DMS 273 treated with DMSO at 0.1 percent for 48 hours (cell line): ENCODE data around the gene KANTR.

Experiments
- DNase-seq: peaks from one replicate; lab custom pipeline; 2025; lab: John Stamatoyannopoulos, UW

The KANTR gene

DNA sequence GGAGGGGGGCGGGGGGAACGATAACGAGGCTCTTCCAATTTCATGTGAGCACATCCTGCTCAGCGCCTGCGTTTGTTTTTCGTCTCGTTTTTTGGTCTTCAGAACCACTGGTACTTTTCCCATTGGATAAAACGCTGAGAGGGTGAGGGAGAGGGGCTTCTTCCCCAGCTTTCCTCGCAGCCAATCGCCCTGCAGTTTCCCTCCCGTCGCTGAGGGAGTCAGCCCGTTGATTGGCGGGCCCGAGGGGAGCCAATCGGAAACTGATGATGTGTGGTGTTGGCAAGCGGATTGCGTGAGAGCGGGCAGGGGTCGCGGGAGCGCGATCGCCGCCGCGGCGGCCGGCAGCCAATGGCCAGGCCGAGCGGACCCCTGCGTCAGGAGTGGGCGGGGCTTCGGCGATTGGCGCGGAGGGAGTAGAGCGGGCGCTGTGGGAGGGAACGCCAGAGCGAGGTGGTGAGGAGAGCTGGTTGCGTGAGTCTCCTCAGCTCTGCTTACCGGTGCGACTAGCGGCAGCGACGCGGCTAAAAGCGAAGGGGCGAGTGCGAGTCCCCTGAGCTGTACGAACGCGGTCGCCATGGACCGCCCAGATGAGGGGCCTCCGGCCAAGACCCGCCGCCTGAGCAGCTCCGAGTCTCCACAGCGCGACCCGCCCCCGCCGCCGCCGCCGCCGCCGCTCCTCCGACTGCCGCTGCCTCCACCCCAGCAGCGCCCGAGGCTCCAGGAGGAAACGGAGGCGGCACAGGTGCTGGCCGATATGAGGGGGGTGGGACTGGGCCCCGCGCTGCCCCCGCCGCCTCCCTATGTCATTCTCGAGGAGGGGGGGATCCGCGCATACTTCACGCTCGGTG, 11.8 kb upstream of the KANTR start, which contains the start of gene TSPYL2:
TSS of gene TSPYL2 (plus strand) at position 443 of the 848 bp plus-strand sequence. CDS start at position 575, 132 bp downstream.
- peak; percentile 93 for DNase-seq

- DNase-seq = no peak
Observed at GRCh38 chrX:53082773-53083616, 10.9 kb upstream of the KANTR start.

DNA sequence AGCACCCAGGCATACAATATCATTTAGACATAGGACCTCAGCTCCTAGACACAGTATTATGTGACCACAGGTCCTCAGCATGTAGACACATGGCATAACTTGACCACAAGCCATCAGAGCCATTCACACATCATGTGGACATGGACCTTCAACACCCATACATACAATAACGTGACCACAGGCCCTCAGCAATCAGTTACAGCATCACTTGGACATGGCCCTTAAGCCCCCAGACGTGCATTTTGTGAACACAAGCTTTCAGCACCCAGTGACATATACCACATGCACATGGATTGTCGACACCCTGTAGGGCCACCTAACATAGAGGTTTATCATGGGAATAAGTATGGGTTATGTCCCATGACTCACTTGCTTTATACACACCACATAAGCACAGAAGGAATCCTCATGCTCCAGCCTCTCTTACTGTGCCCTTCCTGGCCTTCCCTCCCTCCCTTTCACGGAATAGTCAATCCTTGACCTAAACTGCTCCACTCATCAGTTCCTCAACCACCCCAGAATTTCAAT, 9.8 kb upstream of the KANTR start:
- DNase-seq = no peak

- no peak for DNase-seq
Observed at GRCh38 chrX:53084863-53085262, 9.1 kb upstream of the KANTR start.

- DNase-seq = no peak
Observed at GRCh38 chrX:53085661-53086229, 8.2 kb upstream of the KANTR start.

DNA sequence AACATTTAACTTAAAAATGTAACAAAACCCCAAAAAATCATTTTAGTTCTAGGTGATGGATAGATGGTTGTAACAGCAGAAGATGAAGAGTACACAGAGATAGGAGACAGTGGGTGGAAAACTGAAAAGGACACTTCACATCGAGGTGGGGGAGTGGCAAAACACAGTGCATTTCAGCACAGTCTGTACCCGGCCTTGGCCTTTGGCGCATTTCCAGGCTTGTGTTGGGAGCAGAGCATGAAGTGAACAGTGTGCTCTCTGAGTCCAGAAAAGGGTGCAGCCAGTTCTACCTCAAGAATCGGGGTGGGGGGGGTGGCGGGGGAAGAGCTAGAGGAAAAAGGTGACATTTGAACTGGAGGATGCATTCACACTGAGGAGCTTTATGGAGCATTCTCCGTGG, 7.5 kb upstream of the KANTR start:
- no peak for DNase-seq

- no peak for DNase-seq
Observed at GRCh38 chrX:53087388-53087831, 6.5 kb upstream of the KANTR start.

GRCh38 chrX:53088136-53088974, 5.6 kb upstream of the KANTR start:
- no peak for DNase-seq

DNA sequence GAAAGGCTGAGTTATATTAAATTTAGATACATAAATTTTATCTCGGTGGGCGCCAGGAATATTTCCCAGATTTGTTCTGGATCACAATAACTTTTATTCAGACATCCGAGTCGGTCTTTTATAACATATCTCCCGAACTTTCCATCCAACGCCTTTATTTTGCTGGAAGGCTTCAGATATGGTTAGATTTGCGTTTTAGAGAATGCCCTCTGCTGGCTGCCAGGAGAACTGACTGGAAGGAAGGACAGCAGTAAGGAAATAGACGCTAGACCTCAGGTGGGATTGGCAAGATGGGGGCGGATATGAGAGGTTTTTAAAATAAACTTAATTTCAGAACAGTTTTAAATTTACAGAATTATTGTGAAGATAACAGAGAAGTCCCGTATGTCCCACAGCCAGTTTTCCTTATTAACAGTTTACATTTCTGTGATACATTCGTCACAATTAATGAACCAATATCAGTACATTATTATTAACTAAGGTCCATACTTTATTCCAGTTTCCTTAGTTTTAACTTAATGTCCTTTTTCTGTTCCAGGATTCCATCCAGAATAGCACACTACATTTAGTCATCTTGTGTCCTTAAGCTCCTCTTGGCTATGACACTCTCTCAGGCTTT, 4.6 kb upstream of the KANTR start:
- DNase-seq = peak; percentile 25

GRCh38 chrX:53089925-53090324, 4.0 kb upstream of the KANTR start:
- no peak for DNase-seq

DNA sequence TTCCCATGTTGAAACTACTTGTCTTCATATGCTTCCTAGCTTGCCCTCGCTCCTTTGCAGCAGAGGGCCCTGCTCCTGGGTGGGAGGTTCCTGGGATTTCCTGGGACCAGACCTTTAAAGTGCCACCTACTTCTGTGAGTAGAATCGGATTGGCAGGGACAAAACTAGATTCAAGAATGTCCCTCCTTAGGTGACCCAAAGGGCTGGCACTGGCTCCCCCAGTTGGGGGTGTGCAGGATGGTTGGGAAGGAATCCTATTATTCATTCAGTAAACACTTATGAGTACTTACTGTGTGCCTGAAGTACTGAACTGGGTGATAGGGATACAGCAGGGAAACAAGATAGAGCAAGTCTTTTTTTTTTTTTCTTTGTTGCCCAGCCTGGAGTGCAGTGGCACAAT, 2.6 kb upstream of the KANTR start:
- no peak for DNase-seq

GRCh38 chrX:53093177-53093655, 726 bp upstream of the KANTR start:
- DNase-seq = peak; percentile 55

GRCh38 chrX:53094582-53094905, 602 bp downstream of the KANTR start:
- no peak for DNase-seq

- no peak for DNase-seq
Observed at GRCh38 chrX:53095796-53096195, 1.9 kb downstream of the KANTR start.

DNA sequence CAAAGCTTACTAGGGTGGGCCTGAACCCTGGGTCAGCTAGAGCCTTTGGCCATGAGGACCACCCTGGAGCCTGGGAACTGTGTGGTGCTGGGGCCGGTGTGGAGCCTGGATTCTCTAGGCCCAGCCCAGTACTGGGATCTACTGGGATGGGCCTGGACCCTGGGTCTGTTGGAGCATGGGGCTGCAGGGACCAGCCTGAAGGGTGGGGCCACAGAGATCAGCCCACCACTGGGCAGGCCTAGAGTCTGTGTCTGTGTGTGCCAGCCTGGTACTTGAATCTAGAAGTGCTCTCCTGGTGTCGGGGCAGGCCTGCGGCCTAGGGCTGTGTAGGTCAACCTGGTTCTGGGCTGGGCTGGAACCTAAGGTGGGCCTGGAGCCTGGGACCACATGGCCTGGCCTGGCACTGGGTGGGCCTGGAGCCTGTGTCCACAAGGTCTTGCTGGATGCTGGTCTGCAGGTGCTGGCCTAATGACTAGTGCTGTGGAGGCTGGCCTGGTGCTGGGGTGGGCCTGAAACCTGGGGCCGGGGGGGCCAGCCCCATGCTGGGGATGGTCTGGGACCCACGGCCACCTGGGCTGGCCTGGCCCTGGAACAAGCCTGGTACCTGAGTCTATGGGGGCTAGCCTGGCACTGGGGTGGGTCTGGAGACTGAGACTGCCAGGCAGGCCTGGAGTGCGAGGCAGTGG, 21.1 kb downstream of the KANTR start:
- no peak for DNase-seq

DNA sequence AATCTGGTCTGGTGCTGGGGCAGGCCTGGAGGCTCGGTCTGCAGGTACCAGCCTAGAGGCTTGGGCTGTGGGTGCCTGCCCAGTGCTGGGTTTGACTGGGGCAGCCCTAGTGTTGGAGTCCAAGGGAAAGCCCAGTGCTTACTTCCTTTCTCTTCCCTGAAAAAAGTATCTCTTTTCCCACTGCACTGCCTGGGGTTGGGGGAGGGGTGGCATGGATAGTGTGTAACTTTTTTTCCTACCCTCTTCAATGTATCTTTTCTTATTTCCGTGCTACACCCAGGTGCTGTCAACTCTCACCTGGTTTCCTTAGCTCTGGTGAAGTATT, 21.6 kb downstream of the KANTR start:
- no peak for DNase-seq

GRCh38 chrX:53116101-53116500, 22.2 kb downstream of the KANTR start:
- no peak for DNase-seq

DNA sequence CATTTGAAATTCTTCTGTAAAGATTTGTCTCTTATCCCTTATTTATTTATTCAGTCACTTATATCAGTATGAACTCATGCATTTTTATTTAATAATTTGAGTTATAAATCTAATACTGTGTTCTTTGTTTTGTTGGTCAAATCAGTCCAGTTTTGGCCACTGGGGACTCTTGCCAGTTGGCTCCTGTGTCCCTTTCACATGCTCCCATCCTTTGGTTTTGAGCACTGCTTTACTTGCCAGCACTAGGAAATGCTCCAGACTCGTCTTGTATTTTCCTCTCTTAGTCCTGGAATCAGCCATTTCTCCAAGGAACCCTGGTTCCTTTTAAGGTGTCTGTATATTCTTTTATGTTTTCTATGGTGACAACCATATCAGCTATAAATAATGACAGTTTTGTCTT, 28.1 kb downstream of the KANTR start:
- DNase-seq = no peak

DNA sequence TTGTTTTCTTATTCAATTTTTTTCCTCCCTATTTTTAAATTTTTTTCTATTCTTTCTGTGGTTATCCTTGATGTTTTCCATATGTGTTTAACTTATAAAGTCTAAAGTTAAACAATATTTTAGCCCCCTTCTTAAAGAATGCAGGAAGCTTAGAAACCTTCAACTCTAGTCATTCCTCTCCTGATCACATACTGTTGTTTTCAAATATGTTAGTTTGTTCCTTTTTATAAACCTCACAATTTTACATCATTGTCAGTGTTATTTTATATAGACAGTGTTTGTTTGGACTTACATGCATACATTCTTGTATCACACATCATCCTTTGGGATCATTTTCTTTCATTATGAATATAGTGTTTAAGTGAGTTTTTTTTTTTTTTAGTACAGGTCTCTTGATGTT, 31.6 kb downstream of the KANTR start:
- no peak for DNase-seq

DNA sequence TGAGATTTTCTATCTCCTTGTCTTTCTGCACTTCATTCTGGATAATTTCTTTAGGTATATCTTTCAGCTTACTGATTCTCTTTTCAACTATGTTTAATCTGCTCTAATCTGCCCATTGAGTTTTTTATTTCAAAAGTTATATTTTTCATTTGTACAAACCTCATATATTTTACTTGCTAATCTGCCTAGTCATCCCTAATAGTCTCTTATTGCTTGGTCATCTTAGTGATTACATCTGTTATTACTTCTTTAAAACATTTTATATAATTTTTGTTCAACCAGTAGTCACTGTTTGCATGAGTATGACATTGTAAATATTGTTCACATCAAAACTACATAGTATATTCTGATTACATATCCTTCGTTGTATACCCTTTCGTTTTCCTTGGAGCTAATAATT, 32.4 kb downstream of the KANTR start:
- no peak for DNase-seq
